Colon (tissue), 2 donors: ENCODE data around the gene TRA2A.
A peak's percentile ranks its signal among the peaks of the same experiment; 100 is the strongest.
"Not testable (repeated sequence)": the region's sequence is repeated elsewhere in the genome, so short reads cannot be mapped to it uniquely, and the experiment has no call there.

Source experiments
- FAIRE-seq: peaks from 2 replicates; lab custom pipeline; 2012; peaks lifted over from hg19 to GRCh38; lab: Jason Lieb, UNC
- donor health status: control.
- donor health status: control.

The TRA2A gene

GRCh38 chr7:23531794-23532489 is at the start of gene TRA2A:
TSS of gene TRA2A (minus strand) at chr7:23531981. CDS start at chr7:23531824, 157 bp downstream.
- no peak for FAIRE-seq

GRCh38 chr7:23570592-23571200 is 38.9 kb upstream of the TRA2A start:
- no peak for FAIRE-seq

GRCh38 chr7:23558303-23558702 is 26.5 kb upstream of the TRA2A start:
- no peak for FAIRE-seq

GRCh38 chr7:23547662-23548061 is 15.9 kb upstream of the TRA2A start:
- no peak for FAIRE-seq

- peak; percentile 83 for FAIRE-seq
Measured at GRCh38 chr7:23546897-23547572, 15.3 kb upstream of the TRA2A start.

GRCh38 chr7:23545493-23545892 is 13.7 kb upstream of the TRA2A start:
- no peak for FAIRE-seq

- FAIRE-seq, result no peak
Measured at GRCh38 chr7:23544913-23545354, 13.2 kb upstream of the TRA2A start.

GRCh38 chr7:23542752-23543151 is 11.0 kb upstream of the TRA2A start:
- no peak for FAIRE-seq

- FAIRE-seq, result no peak
Measured at GRCh38 chr7:23539494-23539907, 7.7 kb upstream of the TRA2A start.

GRCh38 chr7:23538301-23538700 is 6.5 kb upstream of the TRA2A start:
- FAIRE-seq, result no peak

GRCh38 chr7:23533238-23533604 is 1.4 kb upstream of the TRA2A start:
- no peak for FAIRE-seq

GRCh38 chr7:23532490-23533237 is 883 bp upstream of the TRA2A start:
- FAIRE-seq, result no peak

GRCh38 chr7:23531050-23531793 is 559 bp downstream of the TRA2A start:
- no peak for FAIRE-seq

GRCh38 chr7:23530405-23530804 is 1.4 kb downstream of the TRA2A start:
- FAIRE-seq, result no peak

GRCh38 chr7:23529262-23529859 is 2.4 kb downstream of the TRA2A start:
- no peak for FAIRE-seq

GRCh38 chr7:23525611-23526010 is 6.2 kb downstream of the TRA2A start:
- FAIRE-seq, result not testable (repeated sequence)

- no peak for FAIRE-seq
Measured at GRCh38 chr7:23524473-23524872, 7.3 kb downstream of the TRA2A start.

GRCh38 chr7:23523486-23524075 is 8.2 kb downstream of the TRA2A start:
- FAIRE-seq, result no peak

GRCh38 chr7:23520582-23520981 is 11.2 kb downstream of the TRA2A start:
- no peak for FAIRE-seq

- no peak for FAIRE-seq
Measured at GRCh38 chr7:23514755-23515154, 17.0 kb downstream of the TRA2A start.

GRCh38 chr7:23513746-23514145 is 18.0 kb downstream of the TRA2A start:
- FAIRE-seq, result not testable (repeated sequence)
